AG10803 (cell line): ENCODE data around the gene SHKBP1.

ENCODE experiments used
- DNase-seq: peaks from one replicate; pipeline ENCODE4 v3.0.0; 2010; ENCODE audit warnings: low read depth
- H3K4me3 ChIP-seq: 2 replicates; pipeline ENCODE4 v1.5.1; 2011; ENCODE audit warnings: mild to moderate bottlenecking, low read length, control low read depth
- CTCF ChIP-seq: conservative IDR thresholded peaks from 2 replicates; pipeline ENCODE4 v1.5.1; 2011; ENCODE audit warnings: mild to moderate bottlenecking, low read length, control low read depth, inconsistent platforms

SHKBP1 gene

GRCh38 chr19:40598918-40599307 is 22.2 kb downstream of the SHKBP1 start:
- H3K4me3 ChIP-seq = no peak overlapping the region
- no peak for DNase-seq
- no peak for TF ChIP-seq CTCF

GRCh38 chr19:40599331-40599901 is 22.7 kb downstream of the SHKBP1 start:
- TF ChIP-seq CTCF = 0 out of 2 replicates have a peak, but pooled peaks have one; percentile 2
- no peak overlapping the region for H3K4me3 ChIP-seq
- DNase-seq = no peak

- H3K4me3 ChIP-seq = no peak overlapping the region
- no peak for TF ChIP-seq CTCF
- DNase-seq = no peak
Measured at GRCh38 chr19:40599902-40600569, 23.4 kb downstream of the SHKBP1 start.

GRCh38 chr19:40600570-40601133 is 24.0 kb downstream of the SHKBP1 start:
- DNase-seq = no peak
- 0 out of 2 replicates have a peak, but pooled peaks have one; percentile 1 for TF ChIP-seq CTCF
- H3K4me3 ChIP-seq = no peak overlapping the region

- TF ChIP-seq CTCF = 0 out of 2 replicates have a peak, but pooled peaks have one; percentile 0
- no peak for DNase-seq
Measured at GRCh38 chr19:40601134-40601974, 24.7 kb downstream of the SHKBP1 start, which contains the start of gene LTBP4. Gene LTBP4 (plus strand): TSS chr19:40601369. CDS start chr19:40601388, 19 bp downstream.

GRCh38 chr19:40603071-40603388 is 26.4 kb downstream of the SHKBP1 start:
- peak overlapping the region; percentile 58 for H3K4me3 ChIP-seq
- DNase-seq = no peak

More at GRCh38 chr19:40601134-40601974, 24.7 kb downstream of the SHKBP1 start, which contains the start of gene LTBP4:
- H3K4me3 ChIP-seq = peak within 1 kb of the TSS; percentile 34

More at GRCh38 chr19:40603071-40603388, 26.4 kb downstream of the SHKBP1 start:
- TF ChIP-seq CTCF = no peak
